Right ventricle myocardium superior (tissue), 1 donor: ENCODE measurements around the gene NLRP1. TPM values are rescaled to one million over a fixed set of nuclear protein-coding genes. Genes with fewer than 3 reads are reported as not detected.

Experiments
- total RNA-seq: library from RNA; stranded (reverse); fragmentation: NEBNext Ultra II Directional; extraction: Animal tissue kit (Norgen Biotek cat#: 25700); gene quantifications from one replicate; pipeline ENCODE4 v1.2.1, GENCODE V29; 2021
- donor health status: DM: no; HTN: yes; CAD: no; lungs with severe emphysema.

The NLRP1 gene
- total RNA-seq, 1 donor from 2014 or later: 7.9 TPM

Other genes starting within 250 kb of the NLRP1 start
- gene NUP88, start 164.8 kb downstream of the NLRP1 start, total RNA-seq: 39.6 TPM
- gene RPAIN, start 164.3 kb downstream of the NLRP1 start, total RNA-seq: 24.8 TPM
- gene C1QBP, start 145.4 kb downstream of the NLRP1 start, total RNA-seq: 128 TPM
- gene DHX33, start 115.5 kb downstream of the NLRP1 start, total RNA-seq: 4.0 TPM
- gene DERL2, start 98.3 kb downstream of the NLRP1 start, total RNA-seq: 24.7 TPM
- gene MIS12, start 97.9 kb downstream of the NLRP1 start, total RNA-seq: 10.0 TPM